Stimulated activated CD4-positive, alpha-beta T cell treated with anti-CD3 and anti-CD28 coated beads, TNF-alpha, amount 100 ng/mL, for 4 hours (primary cell): ENCODE measurements around the gene CTIF.

Source experiments
- DNase-seq, 3 experiments: peaks; one replicate each; pipeline ENCODE4 v3.0.0-alpha.2; 2020; ENCODE audit warnings: low read depth in 3 of 3

The CTIF gene

DNA sequence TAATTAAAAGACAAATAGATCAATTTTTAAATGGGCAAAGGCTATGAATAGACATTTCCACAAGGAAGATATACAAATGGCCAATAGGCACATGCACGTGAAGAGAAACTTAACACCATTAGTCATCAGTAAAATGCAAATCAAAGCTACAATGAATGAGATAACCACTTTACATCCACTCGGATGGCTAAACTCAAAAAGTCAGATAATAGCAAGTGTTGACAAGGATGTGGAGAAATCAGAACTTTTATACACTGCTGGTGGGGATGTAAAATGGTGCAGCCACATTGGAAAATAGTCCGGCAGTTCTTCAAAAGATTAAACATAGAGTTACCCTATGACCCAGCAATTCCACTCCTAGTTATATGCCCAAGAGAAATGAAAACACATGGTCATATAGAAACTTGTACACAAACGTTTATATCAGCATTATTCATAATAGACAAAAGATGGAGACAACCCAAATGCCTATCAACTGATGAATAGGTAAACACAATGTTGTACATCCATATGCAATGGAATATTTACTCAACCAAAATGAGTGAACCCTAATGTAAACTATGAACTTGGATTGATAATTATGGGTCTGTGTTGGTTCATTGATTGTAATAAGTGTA is 360.8 kb downstream of the CTIF start:
- no peak for DNase-seq

DNA sequence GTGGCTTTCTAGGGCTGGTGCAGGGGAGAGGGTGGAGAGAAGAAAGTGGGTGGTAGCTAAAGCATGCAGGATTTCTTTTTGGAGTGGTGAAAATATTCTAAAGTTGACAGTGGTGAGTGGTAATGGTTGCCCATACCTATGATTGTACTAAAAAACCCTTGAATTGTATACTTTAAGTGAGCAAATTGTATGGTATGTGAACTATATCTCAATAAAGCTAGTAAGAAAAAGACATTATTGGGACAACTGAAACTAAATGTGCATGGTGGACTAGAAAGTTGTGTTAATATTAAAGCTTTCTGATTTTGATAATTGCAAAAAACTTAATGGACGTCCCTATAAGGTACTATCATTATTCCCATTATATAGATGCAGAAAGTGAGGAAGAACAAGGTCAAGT is 361.6 kb downstream of the CTIF start:
- DNase-seq: no peak

DNA sequence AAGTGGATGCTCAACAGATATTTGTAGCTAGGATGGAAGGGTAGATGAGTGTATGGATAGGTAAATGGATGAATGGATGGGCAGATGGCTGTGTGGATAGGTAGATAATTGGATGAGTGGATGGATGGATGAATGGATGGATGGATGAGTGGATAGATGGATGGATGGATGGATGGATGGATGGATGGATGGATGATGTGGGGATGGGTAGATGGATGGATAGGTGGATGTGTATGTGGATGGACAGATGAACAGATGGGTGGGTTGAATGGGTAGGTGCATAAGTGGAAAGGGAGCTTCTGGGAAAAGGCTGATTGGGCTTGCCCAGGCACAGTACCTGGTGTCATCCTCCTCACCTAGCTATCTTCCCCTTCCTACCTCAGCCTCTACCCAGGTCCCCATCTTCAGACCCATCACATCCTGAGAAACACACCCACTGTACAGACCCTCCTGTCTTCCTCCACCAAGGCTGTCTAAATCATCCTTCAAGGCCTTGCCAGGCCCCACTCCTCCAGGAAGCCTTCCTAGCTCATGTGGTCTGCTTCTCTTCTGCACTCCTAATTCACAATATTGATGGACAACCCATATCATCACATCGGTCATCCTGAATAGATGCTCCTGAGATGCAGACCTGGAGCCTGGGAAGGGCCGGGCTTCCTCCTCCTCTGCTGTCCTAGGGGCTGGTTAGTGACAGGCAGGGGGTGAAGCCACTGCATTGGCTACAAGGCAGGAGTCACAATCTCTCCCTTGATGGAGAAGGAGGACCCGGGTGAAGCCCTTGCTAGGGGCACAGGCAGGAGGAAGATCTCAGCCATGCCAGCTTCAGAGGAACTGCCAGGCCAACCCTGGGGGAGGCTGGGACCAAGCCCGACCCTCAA is 362.6 kb downstream of the CTIF start:
- DNase-seq: no peak

DNA sequence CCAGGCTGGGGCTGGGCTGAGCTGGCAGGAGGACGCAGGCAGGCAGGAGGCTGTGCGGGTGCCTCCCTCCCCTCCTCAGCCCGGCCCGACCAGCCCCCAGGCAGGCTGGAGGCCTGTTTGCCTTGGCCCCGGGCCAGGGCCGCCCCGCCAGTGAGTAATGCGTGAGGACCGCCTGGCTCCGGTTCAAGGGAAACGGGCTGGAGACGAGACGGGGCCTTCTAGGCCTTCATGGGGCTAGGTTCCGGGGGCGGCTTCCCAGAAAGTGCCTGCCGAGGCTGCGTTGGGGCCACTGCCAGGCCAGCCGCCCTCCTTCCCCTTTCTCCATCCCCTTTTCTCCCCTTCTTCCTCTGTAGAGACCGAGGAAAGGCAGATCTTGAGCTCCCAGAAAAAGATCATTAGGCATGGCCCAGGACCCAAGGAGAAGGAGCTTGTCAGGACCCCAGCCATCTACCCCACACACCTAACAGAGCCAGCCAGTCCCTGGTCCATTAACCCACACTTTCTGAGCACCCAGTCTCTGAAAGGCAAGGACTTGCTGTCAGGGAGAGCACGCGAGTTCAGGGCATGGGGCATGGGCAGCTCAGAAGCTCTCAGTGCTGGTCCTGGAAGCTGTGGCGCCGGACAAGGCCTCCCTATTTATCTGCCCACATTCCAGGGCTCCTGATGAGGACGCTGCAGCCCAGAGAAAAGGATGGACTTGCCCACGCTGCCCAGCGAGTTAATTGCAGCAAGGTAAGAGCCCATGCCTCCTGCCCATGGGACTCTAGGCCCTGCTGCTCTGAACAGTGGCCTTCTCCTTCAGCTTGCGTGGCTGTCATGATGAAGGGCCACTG is 363.4 kb downstream of the CTIF start:
- DNase-seq: no peak

- DNase-seq: no peak
Measured at GRCh38 chr18:48902856-48903601, 364.2 kb downstream of the CTIF start.

GRCh38 chr18:48904091-48904490 is 365.3 kb downstream of the CTIF start:
- DNase-seq: no peak

DNA sequence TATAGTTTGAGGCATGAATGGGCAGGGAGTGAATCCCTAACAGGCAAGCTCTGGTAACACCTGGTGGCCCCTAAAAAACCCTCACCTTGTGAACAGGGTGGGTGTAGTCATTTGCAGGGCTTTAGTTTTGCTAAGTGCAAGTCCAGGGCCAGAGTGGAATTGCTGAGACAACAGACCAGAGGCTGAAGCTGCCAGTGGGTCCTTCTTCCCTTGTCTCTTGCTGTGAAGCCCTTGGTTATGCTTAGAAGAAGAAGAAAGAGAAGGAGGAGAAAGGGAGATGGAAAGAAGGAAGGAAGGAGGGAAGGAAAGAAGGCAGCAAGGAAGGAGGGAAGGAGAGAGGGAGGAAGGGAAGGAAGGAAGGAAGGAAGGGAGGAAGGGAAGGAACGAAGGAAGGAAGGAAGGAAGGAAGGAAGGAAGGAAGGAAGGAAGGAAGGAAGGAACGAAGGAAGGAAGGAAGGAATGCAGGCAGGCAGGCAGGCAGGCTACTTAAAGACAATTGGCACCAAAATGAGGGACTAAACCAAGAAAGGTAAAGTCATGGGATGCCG is 366.1 kb downstream of the CTIF start:
- DNase-seq: no peak

GRCh38 chr18:48905513-48905912 is 366.7 kb downstream of the CTIF start:
- DNase-seq: no peak

DNA sequence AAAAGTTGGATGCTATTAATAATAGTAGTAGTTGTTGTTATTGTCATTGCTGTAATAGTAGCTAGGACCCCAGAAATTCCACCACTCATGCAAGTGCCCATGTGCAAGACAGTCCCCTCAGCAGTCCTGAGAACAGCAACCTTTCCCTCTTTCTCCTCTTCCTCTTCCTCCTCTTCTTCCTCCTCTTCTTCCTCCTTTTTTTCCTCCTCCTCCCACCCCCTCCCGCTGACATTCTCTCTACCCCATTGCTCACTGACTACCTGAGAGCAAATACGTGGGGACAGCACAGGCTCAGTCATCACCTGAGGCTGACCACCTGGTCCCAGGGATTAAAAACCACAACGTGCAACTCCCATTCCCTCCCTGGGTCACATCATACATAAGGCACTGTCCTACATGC is 370.1 kb downstream of the CTIF start:
- DNase-seq: no peak

GRCh38 chr18:48909721-48910120 is 370.9 kb downstream of the CTIF start:
- DNase-seq: no peak

DNA sequence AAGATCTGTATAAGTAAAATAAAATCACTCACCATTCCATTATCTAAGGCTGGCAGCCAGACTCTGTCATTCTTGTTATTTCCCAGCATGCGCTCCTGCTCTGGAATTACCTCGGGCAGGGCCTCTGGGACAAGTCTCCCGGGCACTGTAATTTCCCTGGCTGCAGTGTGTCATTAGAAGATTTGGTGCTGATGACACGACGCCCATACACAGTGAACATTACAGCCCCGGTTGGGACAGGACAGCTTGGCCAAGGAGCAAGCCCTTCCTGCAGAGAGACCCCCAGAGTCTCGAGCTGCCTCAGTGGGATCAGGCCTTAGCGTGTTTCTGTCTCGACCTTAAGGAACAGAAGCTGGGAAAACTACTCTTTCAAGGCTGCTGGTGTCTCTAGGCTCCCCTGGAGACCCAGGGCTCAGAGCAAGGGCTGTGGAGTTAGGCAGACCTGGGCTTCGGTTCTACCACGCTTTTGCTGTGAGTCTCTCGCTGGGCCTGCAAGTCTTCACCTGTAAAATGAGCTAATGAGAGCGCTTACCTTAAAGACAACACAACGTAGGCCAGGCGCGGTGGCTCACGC is 372.2 kb downstream of the CTIF start:
- no peak for DNase-seq
